ENCODE results near the gene PRDM16. TPM values are rescaled to one million over a fixed set of nuclear protein-coding genes. Genes with fewer than 3 reads are reported as not detected.

The PRDM16 gene
- total and polyA plus RNA-seq, 2 of the 4 experiments (the other 2 are of a cell fraction), result 0.02 TPM; not detected in 1

DNA sequence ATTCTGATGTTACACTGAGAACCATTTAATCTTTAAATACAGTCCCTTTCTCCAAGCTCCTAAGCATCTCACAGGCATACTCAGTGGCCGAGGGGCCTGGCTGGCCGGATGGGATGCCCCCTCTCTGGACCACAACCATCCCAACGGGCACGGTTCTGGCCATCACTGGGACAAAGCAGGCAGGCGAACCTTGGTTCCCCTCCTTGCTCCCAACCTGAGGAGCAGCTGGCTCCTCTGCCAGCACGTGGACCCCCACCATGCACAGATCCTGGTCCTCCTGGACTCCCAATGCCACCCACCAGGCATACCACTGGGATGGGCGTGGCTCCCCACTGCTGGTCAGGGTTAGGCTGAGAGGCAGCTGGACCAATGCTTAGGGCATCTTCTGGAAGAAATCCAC lies 19.8 kb upstream of the PRDM16 start:
- WGBS, 2 experiments (ENCODE audit: extremely low coverage in 2 of 2, insufficient read length in 1 of 2), result 14% methylated on average over 1 of the region's 7 CpGs; no CpG with 5 or more reads in 1 of the 2 experiments
- TF ChIP-seq MAFK (IDR thresholded peaks at IDR 0.05; ENCODE audit: low read depth, low read length) (no peak), BHLHE40 (IDR thresholded peaks at IDR 0.05; ENCODE audit: low read depth, low read length) (no peak), SMC3 (IDR thresholded peaks at IDR 0.05; ENCODE audit: low read depth, low read length) (no peak), POLR2A (IDR thresholded peaks at IDR 0.05; ENCODE audit: low read depth, low read length) (no peak), RFX5 (IDR thresholded peaks at IDR 0.05; ENCODE audit: low read depth, low read length) (no peak), NFE2L2 (IDR thresholded peaks at IDR 0.05; ENCODE audit: low read depth, low read length) (no peak), FOS (IDR thresholded peaks at IDR 0.05; ENCODE audit: low read depth, low read length) (no peak), USF2 (IDR thresholded peaks at IDR 0.05; ENCODE audit: low read depth, low read length) (no peak), CHD1 (IDR thresholded peaks at IDR 0.05; ENCODE audit: low read depth, low read length) (no peak), CTCF (conservative IDR thresholded peaks at IDR 0.05; ENCODE audit: low read depth, low read length) (no peak), MAZ (IDR thresholded peaks at IDR 0.05; ENCODE audit: borderline replicate concordance, low read depth, low read length) (no peak), CEBPB (IDR thresholded peaks at IDR 0.05; ENCODE audit: low read depth, low read length) (no peak), RCOR1 (IDR thresholded peaks at IDR 0.05; ENCODE audit: insufficient replicate concordance, low read length) (no peak), RAD21 (IDR thresholded peaks at IDR 0.05; ENCODE audit: low read length) (no peak), MXI1 (IDR thresholded peaks at IDR 0.05; ENCODE audit: borderline replicate concordance, low read depth, low read length) (no peak)
- TF ChIP-seq, protein P1, sequence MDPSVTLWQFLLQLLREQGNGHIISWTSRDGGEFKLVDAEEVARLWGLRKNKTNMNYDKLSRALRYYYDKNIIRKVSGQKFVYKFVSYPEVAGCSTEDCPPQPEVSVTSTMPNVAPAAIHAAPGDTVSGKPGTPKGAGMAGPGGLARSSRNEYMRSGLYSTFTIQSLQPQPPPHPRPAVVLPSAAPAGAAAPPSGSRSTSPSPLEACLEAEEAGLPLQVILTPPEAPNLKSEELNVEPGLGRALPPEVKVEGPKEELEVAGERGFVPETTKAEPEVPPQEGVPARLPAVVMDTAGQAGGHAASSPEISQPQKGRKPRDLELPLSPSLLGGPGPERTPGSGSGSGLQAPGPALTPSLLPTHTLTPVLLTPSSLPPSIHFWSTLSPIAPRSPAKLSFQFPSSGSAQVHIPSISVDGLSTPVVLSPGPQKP (IDR thresholded peaks at IDR 0.05; ENCODE audit: borderline replicate concordance, low read depth, low read length), result no peak
- dilution Hi-C loops (cut with HindIII; ENCODE audit: low sequenced_read_pairs, unreplicated experiment) (no loop called here), in situ Hi-C loops (cut with MboI; ENCODE audit: low sequenced_read_pairs) (no loop called here), intact Hi-C loops (cut with micrococcal nuclease) (no loop called here)
- no peak for DNase-seq
- H2AK5ac ChIP-seq (ENCODE audit: low read depth, low read length), result no peak overlapping the region
- POLR2A ChIA-PET (ENCODE audit: unreplicated experiment), result no interaction called here
- no peaks in the 10 kb centered on the region for H3K9me1 ChIP-seq (ENCODE audit: insufficient read depth, low read length)
- no peaks in the 10 kb centered on the region for H3K27me3 ChIP-seq (ENCODE audit: control insufficient read depth, insufficient read depth, low read length)
- no peak overlapping the region for H3K4me2 ChIP-seq (ENCODE audit: low read depth, low read length)
- H2BK15ac ChIP-seq (ENCODE audit: low read depth, low read length), result no peak overlapping the region
- no peak overlapping the region for H3K4ac ChIP-seq (ENCODE audit: low read depth, low read length)
- H2BK20ac ChIP-seq (ENCODE audit: low read depth, low read length), result no peak overlapping the region
- H3K4me1 ChIP-seq (ENCODE audit: control insufficient read depth, insufficient read depth, low read length), result no peaks in the 10 kb centered on the region
- H3K23ac ChIP-seq (ENCODE audit: low read depth, low read length), result no peak overlapping the region
- no peak overlapping the region for H3K56ac ChIP-seq (ENCODE audit: extremely low read depth, insufficient read depth, low read length)
- H3K14ac ChIP-seq (replicated peaks; ENCODE audit: low read depth, low read length), result no peak overlapping the region
- H2BK5ac ChIP-seq (ENCODE audit: low read depth, low read length, poor library complexity, severe bottlenecking), result no peak overlapping the region
- no peak for ATAC-seq (ENCODE audit: low read depth)
- H3K79me1 ChIP-seq (ENCODE audit: low read depth in 1 of 2, low read length in 2 of 2), result no peaks in the 10 kb centered on the region
- no peak overlapping the region for H2AFZ ChIP-seq (replicated peaks; ENCODE audit: low read length, poor library complexity)
- H2BK120ac ChIP-seq (ENCODE audit: low read depth, low read length), result no peak overlapping the region
- H4K8ac ChIP-seq (ENCODE audit: low read depth in 2 of 2, low read length in 2 of 2), result no peak overlapping the region
- no TSS peak for BruUV-seq (replicated peaks)
- H3K36me3 ChIP-seq (ENCODE audit: control insufficient read depth, insufficient read depth, low read length), result no peaks in the 10 kb centered on the region
- H3K9me3 ChIP-seq (ENCODE audit: control insufficient read depth, insufficient read depth, low read length), result peaks cover 4% of the 10 kb centered on the region
- H4K91ac ChIP-seq (ENCODE audit: insufficient read depth, low read depth, low read length), result no peak overlapping the region
- H3K18ac ChIP-seq (ENCODE audit: low read depth, low read length), result no peak overlapping the region
- CTCF ChIA-PET, result no interaction called here
- no peak overlapping the region for H3K9ac ChIP-seq (ENCODE audit: low read depth, low read length)
- H3K4me3 ChIP-seq (ENCODE audit: insufficient read depth, low read depth, low read length), result no peak overlapping the region
- no peaks in the 10 kb centered on the region for H4K20me1 ChIP-seq (ENCODE audit: insufficient read depth, low read length)
- H3K27ac ChIP-seq (ENCODE audit: insufficient read depth, low read length), result no peak overlapping the region
- H4K5ac ChIP-seq (ENCODE audit: low read depth, low read length), result no peak overlapping the region
- no peak overlapping the region for H2AK9ac ChIP-seq (replicated peaks; ENCODE audit: low read depth, low read length, poor library complexity)
